Immature natural killer cell (primary cell): ENCODE results near the gene CALM3. TPM values are rescaled to one million over a fixed set of nuclear protein-coding genes. Genes with fewer than 3 reads are reported as not detected.

Experiments
- DNase-seq, 3 donors: peaks; one replicate each; pipeline ENCODE4 v3.0.0; 2022; ENCODE audit warnings: mixed read lengths in 1 of 3
- H3K27ac Mint-ChIP-seq, 6 donors: one replicate each; pipeline ENCODE4 v1.8.0; 2020; ENCODE audit warnings: mixed read lengths in 6 of 6, mild to moderate bottlenecking in 5 of 6, inconsistent platforms in 4 of 6, moderate library complexity in 3 of 6
- H3K27me3 Mint-ChIP-seq, 3 donors: one replicate each; pipeline ENCODE4 v1.8.0; 2020 to 2021; ENCODE audit warnings: low read depth in 3 of 3, mild to moderate bottlenecking in 3 of 3, mixed read lengths in 3 of 3, moderate library complexity in 3 of 3, inconsistent platforms in 1 of 3
- H3K36me3 Mint-ChIP-seq, 3 donors: one replicate each; pipeline ENCODE4 v1.8.0; 2020; ENCODE audit warnings: mixed read lengths in 3 of 3, inconsistent platforms in 2 of 3, mild to moderate bottlenecking in 2 of 3
- H3K4me1 Mint-ChIP-seq, 2 donors: one replicate each; pipeline ENCODE4 v1.8.0; 2020; ENCODE audit warnings: inconsistent platforms in 2 of 2, mild to moderate bottlenecking in 2 of 2, mixed read lengths in 2 of 2, moderate library complexity in 1 of 2
- H3K4me3 Mint-ChIP-seq, 5 donors: one replicate each; pipeline ENCODE4 v1.8.0; 2020; ENCODE audit warnings: mild to moderate bottlenecking in 5 of 5, mixed read lengths in 5 of 5, inconsistent platforms in 3 of 5, moderate library complexity in 3 of 5
- H3K9me3 Mint-ChIP-seq, 6 donors: one replicate each; pipeline ENCODE4 v1.8.0; 2020; ENCODE audit warnings: mild to moderate bottlenecking in 6 of 6, mixed read lengths in 6 of 6, inconsistent platforms in 4 of 6, moderate library complexity in 3 of 6
- polyA plus RNA-seq, 3 donors: library from polyadenylated mRNA; unstranded; fragments of 300-500 nt; fragmentation: Illumina TruSeq; gene quantifications; one replicate each; pipeline ENCODE4 v1.2.3, GENCODE V29; 2021

Gene CALM3
- polyA plus RNA-seq, 3 donors from 2014 or later, result 151 to 185 (median 178) TPM

DNA sequence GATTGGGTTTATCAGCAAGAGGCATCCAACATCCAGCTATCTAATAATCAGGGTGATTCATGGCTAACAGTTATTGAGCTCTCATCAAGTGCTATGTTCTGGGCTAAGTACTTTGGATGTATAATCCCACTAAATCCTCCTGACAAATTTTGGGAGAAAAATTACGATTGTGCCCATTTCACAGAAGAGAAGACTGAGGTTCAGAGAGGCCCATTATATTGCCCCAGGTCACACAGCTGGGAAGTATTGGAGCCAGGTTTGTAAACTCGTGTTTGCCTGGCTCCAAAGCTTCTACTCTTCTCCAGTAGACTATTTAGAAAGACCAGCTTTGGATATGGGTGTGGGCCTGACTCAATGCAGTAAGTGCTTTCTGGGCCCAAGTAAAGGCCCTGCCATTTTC, 20.9 kb upstream of the CALM3 start:
- Mint-ChIP-seq H3K27ac (no peak overlapping the region), H3K4me3 (no peak overlapping the region), H3K4me1 (peaks cover 0 to 3% of the 10 kb centered on the region in 2 donors), H3K36me3 (peaks cover 0 to 2% (median 0%) of the 10 kb centered on the region in 3 donors), H3K9me3 (no peaks in the 10 kb centered on the region), H3K27me3 (peaks cover 0 to 2% (median 0%) of the 10 kb centered on the region in 3 donors)
- no peak for DNase-seq

DNA sequence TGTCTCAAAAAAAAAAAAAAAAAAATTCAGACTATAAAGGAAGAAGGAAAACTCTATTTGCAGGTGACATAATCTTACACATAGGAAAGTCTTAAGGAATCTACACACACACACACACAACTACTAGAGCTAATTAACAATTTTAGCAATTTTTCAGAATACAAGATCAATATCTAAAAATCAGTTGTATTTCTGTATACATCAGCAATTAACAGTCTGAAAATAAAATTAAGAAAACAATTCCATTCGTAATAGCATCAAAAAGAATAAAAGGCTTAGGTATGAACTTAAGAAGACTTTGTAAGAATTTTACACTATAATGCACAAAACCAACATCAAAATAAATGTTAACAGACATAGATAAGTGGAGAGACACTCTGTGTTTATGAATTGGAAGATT, 15.6 kb upstream of the CALM3 start:
- no peaks in the 10 kb centered on the region for H3K36me3 Mint-ChIP-seq
- H3K4me1 Mint-ChIP-seq, result no peaks in the 10 kb centered on the region
- no peak overlapping the region for H3K4me3 Mint-ChIP-seq
- H3K27ac Mint-ChIP-seq, result no peak overlapping the region
- no peaks in the 10 kb centered on the region for H3K9me3 Mint-ChIP-seq
- H3K27me3 Mint-ChIP-seq, result peaks cover 0 to 4% (median 0%) of the 10 kb centered on the region in 3 donors
- DNase-seq, result no peak

DNA sequence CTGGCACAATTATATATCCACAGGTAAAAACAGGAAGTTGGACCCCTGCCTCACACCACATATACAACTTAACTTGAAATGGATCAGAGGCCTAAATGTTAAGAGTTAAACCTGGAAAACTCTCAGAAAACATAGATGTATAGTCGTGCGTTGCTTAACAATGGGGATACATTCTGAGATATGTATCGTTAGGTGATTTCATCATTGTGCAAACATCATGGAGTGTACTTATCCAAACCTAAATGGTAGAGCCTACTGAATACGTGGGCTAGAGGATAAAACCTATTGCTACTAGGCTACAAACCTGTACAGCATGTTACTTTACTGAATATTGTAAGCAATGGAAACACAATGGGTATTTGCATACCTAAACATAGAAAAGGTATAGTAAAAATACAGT, 14.8 kb upstream of the CALM3 start:
- no peak overlapping the region for H3K27ac Mint-ChIP-seq
- peaks cover 0 to 4% (median 0%) of the 10 kb centered on the region in 3 donors for H3K27me3 Mint-ChIP-seq

GRCh38 chr19:46587861-46588260, 13.3 kb upstream of the CALM3 start:
- Mint-ChIP-seq H3K27me3 (peaks cover 0 to 2% (median 0%) of the 10 kb centered on the region in 3 donors), H3K4me3 (no peak overlapping the region), H3K36me3 (no peaks in the 10 kb centered on the region), H3K9me3 (no peaks in the 10 kb centered on the region), H3K27ac (no peak overlapping the region), H3K4me1 (no peaks in the 10 kb centered on the region)
- DNase-seq, result no peak

More for the DNA sequence above, 14.8 kb upstream of the CALM3 start:
- Mint-ChIP-seq H3K9me3 (no peaks in the 10 kb centered on the region), H3K36me3 (no peaks in the 10 kb centered on the region), H3K4me3 (no peak overlapping the region), H3K4me1 (no peaks in the 10 kb centered on the region)
- DNase-seq, result no peak

- no peak overlapping the region for H3K4me3 Mint-ChIP-seq
Observed at GRCh38 chr19:46591254-46591653, 9.9 kb upstream of the CALM3 start.

GRCh38 chr19:46591870-46592269, 9.3 kb upstream of the CALM3 start:
- no peaks in the 10 kb centered on the region for H3K4me1 Mint-ChIP-seq
- no peaks in the 10 kb centered on the region for H3K9me3 Mint-ChIP-seq
- no peak for DNase-seq
- peaks cover 0 to 2% (median 0%) of the 10 kb centered on the region in 3 donors for H3K27me3 Mint-ChIP-seq
- no peak overlapping the region for H3K4me3 Mint-ChIP-seq
- H3K27ac Mint-ChIP-seq, result no peak overlapping the region
- peaks cover 0 to 3% (median 0%) of the 10 kb centered on the region in 3 donors for H3K36me3 Mint-ChIP-seq

More at GRCh38 chr19:46591254-46591653, 9.9 kb upstream of the CALM3 start:
- H3K27ac Mint-ChIP-seq, result no peak overlapping the region
- peaks cover 0 to 2% (median 0%) of the 10 kb centered on the region in 3 donors for H3K27me3 Mint-ChIP-seq
- no peaks in the 10 kb centered on the region for H3K4me1 Mint-ChIP-seq
- no peak for DNase-seq
- no peaks in the 10 kb centered on the region for H3K9me3 Mint-ChIP-seq
- peaks cover 0 to 3% (median 0%) of the 10 kb centered on the region in 3 donors for H3K36me3 Mint-ChIP-seq

DNA sequence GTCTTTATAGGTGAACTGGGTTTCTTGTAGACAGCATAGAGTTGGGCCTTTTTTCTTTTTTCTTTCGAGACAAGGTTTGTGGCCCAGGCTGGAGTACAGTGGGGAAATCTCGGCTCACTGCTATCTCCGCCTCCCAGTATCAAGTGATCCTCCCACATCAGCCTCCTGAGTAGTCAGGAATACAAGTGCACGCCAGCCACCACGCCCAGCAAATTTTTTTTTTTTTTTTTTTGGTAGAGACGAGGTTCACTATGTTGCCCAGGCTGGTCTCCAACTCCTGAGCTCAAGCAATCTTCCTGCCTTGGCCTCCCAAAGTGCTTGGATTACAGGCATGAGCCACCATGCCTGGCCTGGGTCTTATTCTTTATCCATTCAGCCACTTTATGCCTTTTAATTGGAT, 5.1 kb upstream of the CALM3 start:
- Mint-ChIP-seq H3K4me3 (no peak overlapping the region), H3K27me3 (peaks cover 6 to 10% (median 8%) of the 10 kb centered on the region in 3 donors), H3K27ac (no peak overlapping the region), H3K9me3 (peaks cover 0 to 15% (median 6%) of the 10 kb centered on the region in 6 donors), H3K4me1 (peaks cover 7 to 15% of the 10 kb centered on the region in 2 donors), H3K36me3 (peaks cover 4 to 13% (median 7%) of the 10 kb centered on the region in 3 donors)
- DNase-seq, result no peak

DNA sequence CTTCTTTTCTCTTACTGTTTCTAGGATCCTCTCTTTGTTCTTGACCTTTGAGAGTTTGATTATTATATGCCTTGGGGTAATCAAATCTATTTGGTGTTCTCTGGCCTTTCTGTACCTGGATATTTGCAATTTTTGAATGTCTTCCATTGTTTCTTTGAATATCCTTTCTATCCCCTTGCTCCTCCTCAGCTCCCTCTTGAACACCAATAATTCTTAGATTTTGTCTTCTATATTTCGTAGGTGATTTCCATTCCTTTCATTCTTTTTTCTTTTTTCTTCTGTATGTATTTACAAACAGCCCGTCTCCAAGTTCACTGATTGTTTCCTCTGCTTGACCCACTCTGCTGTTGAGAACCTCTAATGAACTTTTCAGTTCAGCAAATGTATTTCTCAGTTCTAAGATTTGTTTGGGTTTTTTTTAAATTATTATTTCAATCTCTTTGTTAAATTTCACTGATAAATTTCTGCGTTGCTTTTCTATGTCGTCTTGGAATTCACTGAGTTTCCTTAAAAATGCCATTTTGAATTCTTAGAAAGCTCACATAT, 2.7 kb upstream of the CALM3 start:
- peaks cover 8 to 17% (median 13%) of the 10 kb centered on the region in 3 donors for H3K27me3 Mint-ChIP-seq
- H3K4me1 Mint-ChIP-seq, result peaks cover 24 to 32% of the 10 kb centered on the region in 2 donors
- H3K27ac Mint-ChIP-seq, result no peak overlapping the region
- H3K4me3 Mint-ChIP-seq, result no peak overlapping the region
- peaks cover 4 to 13% (median 7%) of the 10 kb centered on the region in 3 donors for H3K36me3 Mint-ChIP-seq
- DNase-seq, result no peak
- peaks cover 0 to 15% (median 6%) of the 10 kb centered on the region in 6 donors for H3K9me3 Mint-ChIP-seq

DNA sequence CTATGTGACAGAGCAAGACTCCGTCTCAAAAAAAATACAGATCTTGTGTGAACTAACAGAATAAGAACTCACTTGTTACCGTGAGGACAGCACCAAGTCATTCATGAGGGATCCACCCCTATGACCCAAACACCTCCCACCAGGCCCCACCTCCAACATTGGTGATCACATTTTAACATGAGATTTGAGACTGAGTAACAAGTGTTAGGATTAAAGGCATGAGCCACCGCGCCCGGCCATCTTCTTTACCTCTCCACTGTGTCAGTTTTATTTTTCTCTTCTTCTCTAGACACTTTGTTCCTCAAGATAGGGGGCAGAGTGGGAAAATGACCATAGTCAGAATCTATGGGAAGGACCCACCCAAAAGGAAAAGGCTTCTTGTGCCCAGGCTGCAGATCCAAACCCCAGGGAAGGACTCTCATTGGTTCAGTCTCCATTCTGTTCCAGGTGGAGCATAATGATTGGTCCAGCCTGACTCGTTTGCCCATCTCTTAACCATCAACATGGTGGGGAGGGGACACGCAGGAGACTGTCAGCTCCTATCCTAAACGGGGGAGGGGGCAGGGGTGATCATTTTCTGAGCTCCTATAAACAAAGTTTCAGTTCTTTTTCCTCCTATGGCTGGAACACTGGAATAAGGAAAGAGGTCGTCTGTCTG, 1.3 kb upstream of the CALM3 start:
- Mint-ChIP-seq H3K4me3 (peak overlapping the region; percentile 95 to 100 (median 100)), H3K9me3 (peaks cover 0 to 15% (median 6%) of the 10 kb centered on the region in 6 donors), H3K27ac (peak overlapping the region; percentile 100), H3K4me1 (peaks cover 28 to 36% of the 10 kb centered on the region in 2 donors), H3K36me3 (peaks cover 4 to 13% (median 7%) of the 10 kb centered on the region in 3 donors), H3K27me3 (peaks cover 8 to 17% (median 13%) of the 10 kb centered on the region in 3 donors)
- no peak for DNase-seq

DNA sequence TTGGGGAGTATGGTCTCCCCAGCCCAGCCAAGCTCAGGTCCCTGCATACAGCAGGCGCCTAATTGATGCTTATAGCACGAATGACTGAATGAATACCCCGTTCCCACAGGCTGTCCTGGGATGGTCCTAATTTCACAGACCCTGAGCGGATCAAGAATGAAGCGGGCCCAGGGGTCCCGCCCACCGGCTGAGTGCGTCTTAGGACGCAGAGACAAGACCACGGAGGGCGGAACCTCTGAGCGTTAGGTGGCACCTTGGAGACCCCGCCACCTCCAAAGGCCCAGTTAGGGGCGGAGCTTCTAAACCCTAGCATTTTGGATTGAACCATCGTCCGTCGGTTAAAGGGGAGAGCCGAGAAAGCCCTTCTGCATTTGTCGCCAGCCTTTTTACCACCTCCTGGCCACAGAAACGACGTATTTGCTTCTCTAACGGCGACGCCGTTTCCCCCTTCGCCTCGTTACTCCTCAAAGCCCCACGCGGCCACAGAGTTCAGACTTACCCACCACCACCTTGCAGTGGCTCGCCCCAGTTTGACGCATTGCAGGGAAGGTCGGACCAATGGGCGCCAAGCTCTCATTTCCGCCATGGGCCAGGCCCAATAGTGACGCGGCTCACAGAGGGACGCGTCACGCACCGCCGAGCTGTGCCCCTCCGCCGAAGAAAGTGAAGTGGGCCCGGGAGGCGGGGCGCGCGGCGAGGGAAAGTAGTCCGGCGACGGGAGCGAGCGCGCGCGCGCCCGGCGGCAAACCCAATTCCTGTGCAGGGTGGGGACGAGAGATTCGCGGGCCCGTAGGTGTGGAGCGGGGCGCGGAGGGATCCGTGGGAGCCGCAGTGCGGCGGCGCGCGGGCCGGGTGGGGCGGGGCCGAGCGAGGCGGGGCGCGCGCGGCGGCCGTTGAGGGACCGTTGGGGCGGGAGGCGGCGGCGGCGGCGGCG, 479 bp upstream of the CALM3 start:
- H3K4me1 Mint-ChIP-seq, result peaks cover 29 to 36% of the 10 kb centered on the region in 2 donors
- peaks cover 8 to 17% (median 13%) of the 10 kb centered on the region in 3 donors for H3K27me3 Mint-ChIP-seq
- H3K9me3 Mint-ChIP-seq, result peaks cover 0 to 15% (median 6%) of the 10 kb centered on the region in 6 donors
- peak; percentile 97 to 98 (median 98) for DNase-seq
- H3K27ac Mint-ChIP-seq, result peak overlapping the region; percentile 100
- H3K36me3 Mint-ChIP-seq, result peaks cover 4 to 13% (median 7%) of the 10 kb centered on the region in 3 donors
- H3K4me3 Mint-ChIP-seq, result peak overlapping the region; percentile 95 to 100 (median 100)

DNA sequence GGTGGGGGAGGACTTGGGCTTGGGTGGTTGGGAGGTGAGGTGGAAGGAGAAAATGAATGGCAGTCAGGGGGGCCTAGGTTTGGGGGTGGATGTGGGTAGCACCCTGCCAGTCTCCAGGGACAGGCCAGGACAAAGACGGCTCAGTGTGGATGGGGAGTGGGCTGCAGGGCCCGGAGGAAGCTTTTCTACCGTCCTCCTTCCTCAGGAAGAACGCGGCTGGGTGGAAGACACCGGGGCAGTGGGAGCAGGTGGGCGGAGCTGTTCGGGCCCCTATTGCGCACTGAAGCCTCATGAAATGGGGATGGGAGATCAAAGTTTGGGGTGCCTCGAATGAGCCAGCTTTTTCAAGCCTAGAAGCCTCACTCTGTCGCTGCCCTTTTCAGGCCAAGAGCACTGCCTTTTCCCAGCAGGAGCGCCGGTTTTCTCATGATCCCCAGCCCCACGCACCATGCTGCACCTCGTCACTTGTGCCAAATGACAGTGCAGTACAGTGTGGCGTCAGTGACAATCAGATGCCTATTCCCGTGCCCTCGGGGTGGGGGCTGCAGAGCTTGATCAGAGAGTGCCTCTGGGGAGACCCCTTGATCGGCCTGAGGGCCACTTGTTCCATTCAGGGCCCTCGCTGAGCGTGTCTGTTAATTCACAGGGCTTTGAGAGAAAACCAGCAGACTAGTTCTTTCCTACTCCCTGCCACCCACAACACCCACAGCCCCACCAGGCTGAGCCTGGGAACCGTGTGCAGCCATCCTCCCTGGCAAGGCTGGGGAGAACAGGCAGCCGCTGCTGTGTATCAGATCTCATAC, 1.5 kb downstream of the CALM3 start:
- H3K4me1 Mint-ChIP-seq, result peaks cover 29 to 34% of the 10 kb centered on the region in 2 donors
- peak overlapping the region; percentile 90 to 100 (median 94) for H3K27ac Mint-ChIP-seq
- H3K36me3 Mint-ChIP-seq, result peaks cover 7 to 16% (median 10%) of the 10 kb centered on the region in 3 donors
- peak; percentile 11 to 27 (median 26) for DNase-seq
- H3K9me3 Mint-ChIP-seq, result peaks cover 0 to 15% (median 6%) of the 10 kb centered on the region in 6 donors
- H3K4me3 Mint-ChIP-seq, result peak overlapping the region; percentile 95 to 100 (median 100)
- H3K27me3 Mint-ChIP-seq, result peaks cover 8 to 15% (median 13%) of the 10 kb centered on the region in 3 donors

GRCh38 chr19:46603195-46603637, 2.1 kb downstream of the CALM3 start:
- no peak for DNase-seq
- Mint-ChIP-seq H3K4me1 (peaks cover 29 to 35% of the 10 kb centered on the region in 2 donors), H3K9me3 (peaks cover 0 to 9% (median 4%) of the 10 kb centered on the region in 6 donors)

More at GRCh38 chr19:46603195-46603637, 2.1 kb downstream of the CALM3 start:
- H3K27ac Mint-ChIP-seq, result peak overlapping the region; percentile 90 to 100 (median 94)
- peaks cover 8 to 19% (median 15%) of the 10 kb centered on the region in 3 donors for H3K36me3 Mint-ChIP-seq
- H3K4me3 Mint-ChIP-seq, result peak overlapping the region; percentile 95 to 100 (median 100)
- H3K27me3 Mint-ChIP-seq, result peaks cover 8 to 16% (median 13%) of the 10 kb centered on the region in 3 donors
